B cell (primary cell): ENCODE data around the gene CNST. TPM values are rescaled to one million over a fixed set of nuclear protein-coding genes. Genes with fewer than 3 reads are reported as not detected.
"Not testable (repeated sequence)": the region's sequence is repeated elsewhere in the genome, so short reads cannot be mapped to it uniquely, and the experiment has no call there.

Experiments used
- ATAC-seq: fragments of 200-7000 bp; cut with Tn5 transposase; one replicate; pipeline ENCODE4 v1.10.0; 2021; ENCODE audit warnings: low read depth, mild to moderate bottlenecking, moderate number of reproducible peaks, moderate library complexity
- CTCF ChIA-PET: fragments of 350-600 bp; sonication (Branson Sonifier 250); formaldehyde crosslinking; loops from one replicate; lab custom pipeline; 2021; ENCODE audit warnings: antibody characterized with exemption, inconsistent platforms; lab: Charles Lee
- POLR2A ChIA-PET: fragments of 350-600 bp; sonication (Branson Sonifier 250); formaldehyde crosslinking; loops from one replicate; lab custom pipeline; 2021; ENCODE audit warnings: antibody characterized with exemption; lab: Charles Lee
- DNase-seq: peaks from one replicate; pipeline ENCODE4 v3.0.0; 2013
- H2AFZ ChIP-seq: 2 replicates; pipeline ENCODE4 v1.6.1; 2012; ENCODE audit warnings: mild to moderate bottlenecking, low read depth, low read length; ENCODE audit not compliant: insufficient read depth, poor library complexity, severe bottlenecking
- H3K27ac ChIP-seq, 2 donors: 1 replicate in 1 of 2; 2 replicates in 1 of 2; pipeline ENCODE4 v1.5.1; 2012 to 2013; ENCODE audit warnings: low read length in 2 of 2, mild to moderate bottlenecking in 2 of 2, moderate library complexity in 1 of 2
- H3K27me3 ChIP-seq, 4 experiments: fragments of 200-600 bp in 1 of 4; sonication (generic) in 1 of 4; replicated peaks in 1 of 4; 1 replicate in 2 of 4; 2 replicates in 2 of 4; pipeline versions ENCODE4 v1.6.1 to v1.7.0; 2013 to 2016; ENCODE audit warnings: low read length in 3 of 4, mild to moderate bottlenecking in 2 of 4, mixed read lengths in 1 of 4, moderate library complexity in 1 of 4; ENCODE audit not compliant: insufficient read depth in 4 of 4, control insufficient read depth in 3 of 4; ENCODE audit errors: control extremely low read depth in 1 of 4
- H3K36me3 ChIP-seq, 2 experiments: replicated peaks in 1 of 2; 1 replicate in 1 of 2; 2 replicates in 1 of 2; pipeline versions ENCODE4 v1.6.1 to v1.7.1; 2013; ENCODE audit warnings: low read length in 1 of 2; ENCODE audit not compliant: insufficient read depth in 2 of 2, control insufficient read depth in 1 of 2; ENCODE audit errors: control extremely low read depth in 1 of 2, extremely low read depth in 1 of 2
- H3K4me1 ChIP-seq, 2 donors: fragments of 200-600 bp in 1 of 2; sonication (generic) in 1 of 2; 1 replicate in 1 of 2; 2 replicates in 1 of 2; pipeline versions ENCODE4 v1.5.1 to v1.6.1; 2013 to 2017; ENCODE audit warnings: low read length in 2 of 2; ENCODE audit not compliant: control insufficient read depth in 2 of 2, insufficient read depth in 2 of 2
- H3K4me2 ChIP-seq: replicated peaks from 2 replicates; pipeline ENCODE3; 2012; ENCODE audit warnings: mild to moderate bottlenecking, low read depth, low read length; ENCODE audit not compliant: poor library complexity, severe bottlenecking
- H3K4me3 ChIP-seq, 5 experiments: fragments of 200-600 bp in 1 of 5; sonication (generic) in 1 of 5; 1 replicate in 3 of 5; 2 replicates in 2 of 5; pipeline versions ENCODE4 v1.5.1 to v1.7.0; 2011 to 2016; ENCODE audit warnings: low read length in 4 of 5, mild to moderate bottlenecking in 4 of 5, low read depth in 2 of 5, control low read depth in 1 of 5, moderate library complexity in 1 of 5; ENCODE audit not compliant: insufficient read depth in 1 of 5; ENCODE audit errors: control extremely low read depth in 1 of 5, extremely low read depth in 1 of 5
- H3K79me2 ChIP-seq: fragments of 200-600 bp; sonication (generic); one replicate; pipeline ENCODE4 v1.6.0; 2016; ENCODE audit warnings: low read length; ENCODE audit not compliant: control insufficient read depth, insufficient read depth
- H3K9ac ChIP-seq: fragments of 200-600 bp; sonication (generic); 2 replicates; pipeline ENCODE4 v1.6.1; 2017; ENCODE audit warnings: mild to moderate bottlenecking, low read length, moderate library complexity
- H3K9me3 ChIP-seq, 3 donors: one replicate each; pipeline versions ENCODE4 v1.6.1 to v1.7.1; 2013; ENCODE audit warnings: low read length in 2 of 3; ENCODE audit not compliant: control insufficient read depth in 2 of 3, insufficient read depth in 1 of 3; ENCODE audit errors: control extremely low read depth in 1 of 3
- H4K20me1 ChIP-seq: 2 replicates; pipeline ENCODE4 v1.6.0; 2012; ENCODE audit warnings: mild to moderate bottlenecking, low read length; ENCODE audit not compliant: insufficient read depth, control insufficient read depth, poor library complexity, severe bottlenecking
- H3K27ac Mint-ChIP-seq: one replicate; pipeline ENCODE4 v1.8.0; 2021; ENCODE audit warnings: mixed read lengths
- H3K27me3 Mint-ChIP-seq: one replicate; pipeline ENCODE4 v1.8.0; 2021; ENCODE audit warnings: mixed read lengths
- H3K4me1 Mint-ChIP-seq: one replicate; pipeline ENCODE4 v1.8.0; 2021; ENCODE audit warnings: mixed read lengths
- H3K4me3 Mint-ChIP-seq: one replicate; pipeline ENCODE4 v1.8.0; 2021; ENCODE audit warnings: mixed read lengths
- H3K9me3 Mint-ChIP-seq: one replicate; pipeline ENCODE4 v1.8.0; 2022; ENCODE audit warnings: mixed read lengths; ENCODE audit not compliant: insufficient read depth
- CTCF ChIP-seq: fragments of 200-600 bp; IDR thresholded peaks from one replicate; pipeline ENCODE4 v1.8.0; 2022; ENCODE audit warnings: antibody characterized with exemption, mild to moderate bottlenecking
- EZH2 ChIP-seq: IDR thresholded peaks from 2 replicates; pipeline ENCODE4 v1.6.1; 2012; ENCODE audit warnings: borderline replicate concordance, low read depth, mild to moderate bottlenecking, moderate library complexity, low read length; ENCODE audit not compliant: insufficient read depth, poor library complexity, severe bottlenecking
- WGBS: methylation state at CpG from one replicate; pipeline ENCODE4 v1.1.5; 2013; ENCODE audit warnings: missing lambda C conversion rate; ENCODE audit not compliant: insufficient coverage; 5-methylcytosine and 5-hydroxymethylcytosine counted together
- intact Hi-C: fragments of 100-400 bp; cut with micrococcal nuclease; formaldehyde crosslinking; loops from one replicate; pipeline ENCODE4 v1.10.0; 2022
- polyA plus RNA-seq: library from polyadenylated mRNA; depleted of rRNA; stranded (reverse); fragments of >200 nt; gene quantifications from 2 replicates; pipeline ENCODE4 v1.2.3, GENCODE V29; 2012
- small RNA-seq: library from RNA; depleted of rRNA; stranded (forward); fragments of <200 nt; gene quantifications from one replicate; pipeline ENCODE3, GENCODE V24; 2012; ENCODE audit warnings: low replicate concordance, low read depth; ENCODE audit not compliant: insufficient read length
- total RNA-seq, 2 donors: library from RNA; stranded (reverse); fragments of 120-200 nt in 1 of 2; gene quantifications; 1 replicate in 1 of 2; 2 replicates in 1 of 2; pipeline versions ENCODE4 v1.2.3 to v1.2.4, GENCODE V29; 2013 to 2022

Gene CNST
- total and polyA plus RNA-seq, 2 donors (not counting 1 experiment from before 2014, with no cell fraction given), result 26.9 to 54.0 TPM

GRCh38 chr1:246711548-246712003 lies 145.3 kb downstream of the CNST start:
- Histone ChIP-seq H3K36me3 (no peaks in the 10 kb centered on the region), H3K4me1 (no peaks in the 10 kb centered on the region), H3K9ac (no peak overlapping the region), H4K20me1 (no peaks in the 10 kb centered on the region), H2AFZ (no peak overlapping the region), H3K79me2 (no peaks in the 10 kb centered on the region), H3K4me2 (no peak overlapping the region), H3K27ac (no peak overlapping the region), H3K9me3 (peaks cover 0 to 4% (median 0%) of the 10 kb centered on the region in 3 donors), H3K27me3 (no peaks in the 10 kb centered on the region), H3K4me3 (no peak overlapping the region)
- H3K27ac Mint-ChIP-seq, result no peak overlapping the region
- H3K27me3 Mint-ChIP-seq, result peaks cover 15% of the 10 kb centered on the region
- TF ChIP-seq EZH2 (no peak), CTCF (no peak)
- H3K4me1 Mint-ChIP-seq, result no peaks in the 10 kb centered on the region
- no peak for ATAC-seq
- no peak for DNase-seq
- POLR2A ChIA-PET, result no interaction called here
- CTCF ChIA-PET, result no interaction called here
- H3K9me3 Mint-ChIP-seq, result peaks cover 3% of the 10 kb centered on the region
- 100% methylated on average over 3 of the region's 3 CpGs for WGBS
- intact Hi-C loops, result no loop called here
- H3K4me3 Mint-ChIP-seq, result no peak overlapping the region

GRCh38 chr1:246712428-246712827 lies 146.2 kb downstream of the CNST start:
- H3K9me3 Mint-ChIP-seq, H3K4me2 ChIP-seq, DNase-seq, H3K4me3 ChIP-seq, ATAC-seq, H3K4me3 Mint-ChIP-seq, H3K27ac ChIP-seq, H3K4me1 Mint-ChIP-seq, H2AFZ ChIP-seq, H3K9ac ChIP-seq, H3K4me1 ChIP-seq, H3K36me3 ChIP-seq, H3K9me3 ChIP-seq, H3K27me3 ChIP-seq, H3K79me2 ChIP-seq, H3K27ac Mint-ChIP-seq, H4K20me1 ChIP-seq, intact Hi-C loops, POLR2A ChIA-PET: not testable (repeated sequence)
- WGBS, result 88% methylated on average over 3 of the region's 5 CpGs
- peaks cover 15% of the 10 kb centered on the region for H3K27me3 Mint-ChIP-seq
- CTCF ChIA-PET, result interaction anchor here (1.3 kb wide), 1 partner anchor 11 kb away, joined by 3 read pairs; no protein-coding TSS in a partner anchor

Small RNA genes within 50 kb of the gene (small RNA-seq; reads per million reads assigned to genes)
- gene AL356583.2, result not detected
- not detected for gene AL591623.2

Other genes starting within 250 kb of the CNST start
- gene SMYD3, start 59.2 kb upstream of the CNST start, total RNA-seq, result 37.2 and 37.3 TPM in 2 replicates
- gene SMYD3, start 59.2 kb upstream of the CNST start, polyA plus RNA-seq, result 9.7 and 13.0 TPM in 2 replicates
- gene TFB2M, start 195 bp upstream of the CNST start, total RNA-seq, result 11.6 and 14.7 TPM in 2 replicates
- gene TFB2M, start 195 bp upstream of the CNST start, polyA plus RNA-seq, result 8.8 and 11.6 TPM in 2 replicates
- gene SCCPDH, start 158.0 kb downstream of the CNST start, total RNA-seq, result 5.8 and 6.6 TPM in 2 replicates
- 1.7 and 3.0 TPM in 2 replicates for gene SCCPDH, start 158.0 kb downstream of the CNST start, polyA plus RNA-seq